ENCODE data around the gene GDI1. TPM values are rescaled to one million over a fixed set of nuclear protein-coding genes. Genes with fewer than 3 reads are reported as not detected.
A peak's percentile ranks its signal among the peaks of the same experiment; 100 is the strongest.

Gene GDI1
- polyA plus RNA-seq, 3 donors, result 15.8 to 398 (median 21.3) TPM

DNA sequence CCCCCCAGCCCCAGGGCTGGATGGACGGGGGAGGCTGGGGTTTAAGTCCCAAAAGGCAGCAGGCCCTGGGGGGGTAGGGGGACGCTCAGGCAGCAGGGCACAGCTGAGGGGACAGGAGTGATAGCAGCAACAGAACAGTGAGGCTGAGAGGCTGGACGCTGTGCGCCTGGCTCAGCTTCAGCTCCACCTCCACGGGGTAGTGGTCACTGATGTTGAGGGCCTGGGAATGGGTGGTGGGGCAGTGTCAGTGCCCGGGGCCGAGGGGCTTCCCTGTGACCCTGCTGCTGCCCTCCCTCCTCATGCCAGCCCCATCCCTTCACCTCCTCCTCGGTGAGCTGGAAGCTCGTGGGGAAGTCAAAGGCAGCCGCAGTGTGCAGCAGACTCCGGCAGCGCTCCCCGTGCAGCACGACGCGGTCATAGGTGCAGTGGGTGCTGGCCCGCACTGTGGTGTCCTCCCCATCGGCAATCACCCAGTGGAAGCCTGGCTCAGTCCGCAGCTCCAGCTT is 34.3 kb upstream of the GDI1 start:
- no peak overlapping the region for H3K9ac ChIP-seq (ENCODE audit: insufficient read depth, low read length, poor library complexity, severe bottlenecking)
- H3K27me3 Mint-ChIP-seq (ENCODE audit: low read depth in 3 of 3), result peaks cover 0 to 14% (median 0%) of the 10 kb centered on the region in 3 donors
- peaks cover 0 to 14% (median 4%) of the 10 kb centered on the region in 7 donors for H3K9me3 Mint-ChIP-seq
- no peak overlapping the region for H3K4me3 Mint-ChIP-seq
- H3K4me1 Mint-ChIP-seq, result peaks cover 17% of the 10 kb centered on the region
- H2AFZ ChIP-seq (ENCODE audit: insufficient read depth, low read depth, low read length, poor library complexity, severe bottlenecking), result no peak overlapping the region
- TF ChIP-seq, protein P1, sequence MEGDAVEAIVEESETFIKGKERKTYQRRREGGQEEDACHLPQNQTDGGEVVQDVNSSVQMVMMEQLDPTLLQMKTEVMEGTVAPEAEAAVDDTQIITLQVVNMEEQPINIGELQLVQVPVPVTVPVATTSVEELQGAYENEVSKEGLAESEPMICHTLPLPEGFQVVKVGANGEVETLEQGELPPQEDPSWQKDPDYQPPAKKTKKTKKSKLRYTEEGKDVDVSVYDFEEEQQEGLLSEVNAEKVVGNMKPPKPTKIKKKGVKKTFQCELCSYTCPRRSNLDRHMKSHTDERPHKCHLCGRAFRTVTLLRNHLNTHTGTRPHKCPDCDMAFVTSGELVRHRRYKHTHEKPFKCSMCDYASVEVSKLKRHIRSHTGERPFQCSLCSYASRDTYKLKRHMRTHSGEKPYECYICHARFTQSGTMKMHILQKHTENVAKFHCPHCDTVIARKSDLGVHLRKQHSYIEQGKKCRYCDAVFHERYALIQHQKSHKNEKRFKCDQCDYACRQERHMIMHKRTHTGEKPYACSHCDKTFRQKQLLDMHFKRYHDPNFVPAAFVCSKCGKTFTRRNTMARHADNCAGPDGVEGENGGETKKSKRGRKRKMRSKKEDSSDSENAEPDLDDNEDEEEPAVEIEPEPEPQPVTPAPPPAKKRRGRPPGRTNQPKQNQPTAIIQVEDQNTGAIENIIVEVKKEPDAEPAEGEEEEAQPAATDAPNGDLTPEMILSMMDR (IDR thresholded peaks at IDR 0.05), result no peak
- peaks cover 64% of the 10 kb centered on the region for H4K20me1 ChIP-seq (ENCODE audit: insufficient read depth, low read length)
- peaks cover 18% of the 10 kb centered on the region in 2 donors for H3K4me1 ChIP-seq (ENCODE audit: control insufficient read depth in 1 of 2, insufficient read depth in 2 of 2, low read length in 2 of 2)
- peak in 1 of 3 donors; percentile 3 for DNase-seq
- peaks cover 27% of the 10 kb centered on the region for H3K79me2 ChIP-seq (ENCODE audit: insufficient read depth, low read length)
- no peaks in the 10 kb centered on the region for H3K9me3 ChIP-seq (replicated peaks in 1 of 2; ENCODE audit: control insufficient read depth in 1 of 2, insufficient read depth in 1 of 2, low read length in 2 of 2)
- no peaks in the 10 kb centered on the region for H3K27me3 ChIP-seq (ENCODE audit: control insufficient read depth in 2 of 2, insufficient read depth in 2 of 2, low read length in 2 of 2)
- H3K36me3 ChIP-seq (replicated peaks in 1 of 2; ENCODE audit: control insufficient read depth in 1 of 2, insufficient read depth in 2 of 2, low read length in 2 of 2), result peaks cover 37 to 42% of the 10 kb centered on the region in 2 donors
- H3K4me2 ChIP-seq (replicated peaks; ENCODE audit: extremely low read depth, low read length, poor library complexity, severe bottlenecking), result no peak overlapping the region
- intact Hi-C loops (cut with micrococcal nuclease), result loop anchor here in 1 of 2 donors (5.0 kb wide), 1 partner anchor 35 kb away; the partner anchor contains the start of gene GDI1
- H3K27ac Mint-ChIP-seq, result peak overlapping the region in 6 of 7 donors; percentile 19 to 74 (median 56)
- no peak overlapping the region for H3K4me3 ChIP-seq (replicated peaks in 1 of 3; ENCODE audit: low read depth in 2 of 3, low read length in 3 of 3)
- 95% methylated on average over 10 of the region's 19 CpGs for WGBS (ENCODE audit: insufficient coverage)
- peaks cover 41 to 56% of the 10 kb centered on the region in 2 donors for H3K36me3 Mint-ChIP-seq
- no peak overlapping the region for H3K27ac ChIP-seq (ENCODE audit: low read depth in 1 of 2, low read length in 2 of 2)

DNA sequence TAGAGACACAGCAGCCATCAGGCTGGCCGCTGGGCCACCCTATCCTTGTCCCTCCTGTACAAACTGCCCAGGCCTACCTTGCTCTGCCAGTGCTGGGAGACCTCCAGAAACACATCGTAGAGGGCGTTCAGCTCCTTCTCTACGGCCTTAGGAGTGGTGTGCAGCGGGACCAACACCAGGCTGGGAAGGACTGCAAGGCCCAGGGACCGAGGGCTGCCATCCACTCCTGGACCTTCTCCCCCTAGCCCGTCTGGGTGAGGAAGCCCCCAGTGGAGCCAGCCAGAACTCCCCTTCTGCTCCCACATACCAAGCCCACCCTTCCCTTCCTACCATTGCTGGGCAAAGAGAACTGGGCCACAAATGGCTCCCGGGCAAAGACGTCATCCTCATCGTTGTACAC is 33.8 kb upstream of the GDI1 start:
- peaks cover 32% of the 10 kb centered on the region for H3K79me2 ChIP-seq (ENCODE audit: insufficient read depth, low read length)
- peaks cover 37 to 42% of the 10 kb centered on the region in 2 donors for H3K36me3 ChIP-seq (replicated peaks in 1 of 2; ENCODE audit: control insufficient read depth in 1 of 2, insufficient read depth in 2 of 2, low read length in 2 of 2)
- 98% methylated on average over 5 of the region's 10 CpGs for WGBS (ENCODE audit: insufficient coverage)
- peaks cover 20 to 21% of the 10 kb centered on the region in 2 donors for H3K4me1 ChIP-seq (ENCODE audit: control insufficient read depth in 1 of 2, insufficient read depth in 2 of 2, low read length in 2 of 2)
- TF ChIP-seq, protein P1 (IDR thresholded peaks at IDR 0.05), result no peak
- H3K4me2 ChIP-seq (replicated peaks; ENCODE audit: extremely low read depth, low read length, poor library complexity, severe bottlenecking), result no peak overlapping the region
- no peak overlapping the region for H3K4me3 Mint-ChIP-seq
- H3K27ac ChIP-seq (ENCODE audit: low read depth in 1 of 2, low read length in 2 of 2), result no peak overlapping the region
- H3K27me3 Mint-ChIP-seq (ENCODE audit: low read depth in 3 of 3), result peaks cover 0 to 14% (median 0%) of the 10 kb centered on the region in 3 donors
- DNase-seq, result no peak
- intact Hi-C loops (cut with micrococcal nuclease), result loop anchor here in 1 of 2 donors (5.0 kb wide), 1 partner anchor 34 kb away; the partner anchor contains the start of gene GDI1
- peak overlapping the region in 1 of 7 donors; percentile 74 for H3K27ac Mint-ChIP-seq
- H3K36me3 Mint-ChIP-seq, result peaks cover 41 to 56% of the 10 kb centered on the region in 2 donors
- H3K9ac ChIP-seq (ENCODE audit: insufficient read depth, low read length, poor library complexity, severe bottlenecking), result no peak overlapping the region
- H4K20me1 ChIP-seq (ENCODE audit: insufficient read depth, low read length), result peaks cover 64% of the 10 kb centered on the region
- no peaks in the 10 kb centered on the region for H3K27me3 ChIP-seq (ENCODE audit: control insufficient read depth in 2 of 2, insufficient read depth in 2 of 2, low read length in 2 of 2)
- no peaks in the 10 kb centered on the region for H3K9me3 ChIP-seq (replicated peaks in 1 of 2; ENCODE audit: control insufficient read depth in 1 of 2, insufficient read depth in 1 of 2, low read length in 2 of 2)
- no peak overlapping the region for H2AFZ ChIP-seq (ENCODE audit: insufficient read depth, low read depth, low read length, poor library complexity, severe bottlenecking)
- no peak overlapping the region for H3K4me3 ChIP-seq (replicated peaks in 1 of 3; ENCODE audit: low read depth in 2 of 3, low read length in 3 of 3)
- peaks cover 0 to 10% (median 4%) of the 10 kb centered on the region in 7 donors for H3K9me3 Mint-ChIP-seq
- H3K4me1 Mint-ChIP-seq, result peaks cover 19% of the 10 kb centered on the region
